Testis (tissue), 2 donors: Measurements from ENCODE around the gene DNAJC3.

ENCODE experiments used
- CTCF ChIP-seq, 3 experiments: fragments of 450-650 bp in 2 of 3; fragments of 200-600 bp in 1 of 3; sonication (generic) in 1 of 3; IDR thresholded peaks; one replicate each; pipeline ENCODE4 v1.5.1; 2016 to 2019; ENCODE audit warnings: antibody characterized with exemption in 3 of 3, mild to moderate bottlenecking in 2 of 3, moderate library complexity in 1 of 3
- POLR2A ChIP-seq: fragments of 450-650 bp; IDR thresholded peaks from one replicate; pipeline ENCODE4 v1.6.1; 2017; ENCODE audit warnings: antibody characterized with exemption, mild to moderate bottlenecking, moderate library complexity

- no peak for TF ChIP-seq POLR2A
- no peak for TF ChIP-seq CTCF (IDR thresholded peaks at IDR 0.05)
Observed at GRCh38 chr13:95679722-95680121, 2.8 kb downstream of the DNAJC3 start.
